Measurements from ENCODE around the gene BCL2L15. TPM values are rescaled to one million over a fixed set of nuclear protein-coding genes. Genes with fewer than 3 reads are reported as not detected.

The BCL2L15 gene
- total and polyA plus RNA-seq, 2 of the 8 experiments (the other 6 are each of a cell fraction or from before 2014, with no cell fraction given) = 0.32 to 0.36 TPM

GRCh38 chr1:113930499-113931161, 43.2 kb upstream of the BCL2L15 start:
- H3K27me3 ChIP-seq (replicated peaks in 1 of 4; ENCODE audit: control insufficient read depth in 3 of 4, extremely low read depth in 1 of 4, insufficient read depth in 3 of 4, low read length in 3 of 4) = no peaks in the 10 kb centered on the region
- peak overlapping the region; percentile 91 to 99 (median 94) for H3K4me3 ChIP-seq (ENCODE audit: extremely low read depth in 1 of 4, insufficient read depth in 2 of 4, low read depth in 3 of 4, low read length in 4 of 4)
- H2AK5ac ChIP-seq (ENCODE audit: low read depth, low read length) = no peak overlapping the region
- 11% methylated on average over 8 of the region's 8 CpGs; no CpG with 5 or more reads in 1 of the 2 experiments for WGBS, 2 experiments (ENCODE audit: extremely low coverage in 1 of 2, insufficient coverage in 1 of 2, insufficient read length in 1 of 2, insufficient replicate concordance in 2 of 2, low coverage in 1 of 2, low lambda C conversion rate in 2 of 2, missing lambda C conversion rate in 1 of 2)
- peaks cover 12% of the 10 kb centered on the region for H3K23me2 ChIP-seq (ENCODE audit: low read depth, low read length)
- no peak overlapping the region for H2AFZ ChIP-seq (ENCODE audit: low read length)
- no peak for DNase-seq (ENCODE audit: low read depth in 1 of 2, low spot score in 2 of 2)
- peaks cover 0 to 7% of the 10 kb centered on the region in 2 experiments for H4K20me1 ChIP-seq (replicated peaks in 1 of 2; ENCODE audit: control insufficient read depth in 1 of 2, insufficient read depth in 2 of 2, low read length in 2 of 2)
- H3K9ac ChIP-seq (replicated peaks in 1 of 4; ENCODE audit: extremely low read depth in 1 of 4, low read depth in 3 of 4, low read length in 3 of 4) = peak overlapping the region in 2 of 4 experiments; percentile 54 to 83; a peak in 4 of 7 replicates
- POLR2A ChIA-PET (ENCODE audit: partially characterized antibody) = interaction anchor here (0.6 to 4.4 kb wide), 6 partner anchors 9 to 171 kb away, joined by 3 to 66 read pairs (median 6); partner anchors contain the start of genes AP4B1, DCLRE1B and PHTF1
- CTCF ChIA-PET (ENCODE audit: partially characterized antibody) = interaction anchor here (0.8 to 4.5 kb wide), 6 partner anchors 8 to 1546 kb away, joined by 3 to 20 read pairs (median 4); partner anchors contain the start of genes AP4B1 and DCLRE1B
- H3K36me3 ChIP-seq (ENCODE audit: control insufficient read depth in 2 of 4, insufficient read depth in 4 of 4, low read length in 3 of 4) = no peaks in the 10 kb centered on the region
- H4K8ac ChIP-seq (ENCODE audit: extremely low read depth, insufficient read depth, low read length) = no peak overlapping the region
- no peak overlapping the region for H3K23ac ChIP-seq (ENCODE audit: insufficient read length)
- no peak overlapping the region for H2BK20ac ChIP-seq (ENCODE audit: low read length)
- H3K79me2 ChIP-seq (ENCODE audit: control insufficient read depth in 1 of 2, insufficient read depth in 2 of 2, low read length in 2 of 2) = peaks cover 16 to 57% of the 10 kb centered on the region in 2 experiments
- H2BK120ac ChIP-seq (replicated peaks; ENCODE audit: low read depth, low read length) = no peak overlapping the region
- no peak overlapping the region for H2BK12ac ChIP-seq (ENCODE audit: low read depth, low read length)
- peak overlapping the region; percentile 84 to 85 for H3K4me2 ChIP-seq (ENCODE audit: insufficient read depth in 1 of 2, low read depth in 2 of 2, low read length in 2 of 2)
- H3K18ac ChIP-seq (ENCODE audit: extremely low read depth, low read length) = no peak overlapping the region
- H3K56ac ChIP-seq (replicated peaks; ENCODE audit: insufficient read length, low read depth, low read length) = no peak overlapping the region
- no peak overlapping the region for H2BK15ac ChIP-seq (ENCODE audit: low read length)
- H3K27ac ChIP-seq (ENCODE audit: low read depth, low read length) = no peak overlapping the region
- TF ChIP-seq SAP30 (IDR thresholded peaks at IDR 0.05; ENCODE audit: insufficient read depth, insufficient replicate concordance, low read length) = peak; percentile 3
- TF ChIP-seq, protein P1, sequence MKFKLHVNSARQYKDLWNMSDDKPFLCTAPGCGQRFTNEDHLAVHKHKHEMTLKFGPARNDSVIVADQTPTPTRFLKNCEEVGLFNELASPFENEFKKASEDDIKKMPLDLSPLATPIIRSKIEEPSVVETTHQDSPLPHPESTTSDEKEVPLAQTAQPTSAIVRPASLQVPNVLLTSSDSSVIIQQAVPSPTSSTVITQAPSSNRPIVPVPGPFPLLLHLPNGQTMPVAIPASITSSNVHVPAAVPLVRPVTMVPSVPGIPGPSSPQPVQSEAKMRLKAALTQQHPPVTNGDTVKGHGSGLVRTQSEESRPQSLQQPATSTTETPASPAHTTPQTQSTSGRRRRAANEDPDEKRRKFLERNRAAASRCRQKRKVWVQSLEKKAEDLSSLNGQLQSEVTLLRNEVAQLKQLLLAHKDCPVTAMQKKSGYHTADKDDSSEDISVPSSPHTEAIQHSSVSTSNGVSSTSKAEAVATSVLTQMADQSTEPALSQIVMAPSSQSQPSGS (IDR thresholded peaks at IDR 0.05; ENCODE audit: low read length) = no peak
- H3K4me1 ChIP-seq (replicated peaks in 1 of 4; ENCODE audit: control insufficient read depth in 3 of 4, insufficient read depth in 4 of 4, low read length in 3 of 4) = peaks cover 0 to 4% (median under 1%) of the 10 kb centered on the region in 4 experiments; a peak in 4 of 7 replicates
- no peak for FAIRE-seq
- no peak overlapping the region for H4K91ac ChIP-seq (replicated peaks; ENCODE audit: insufficient read length, low read length)
- no peak overlapping the region for H3K14ac ChIP-seq (ENCODE audit: insufficient read length)
- no peak overlapping the region for H2BK5ac ChIP-seq (ENCODE audit: low read depth, low read length)
- H3K4ac ChIP-seq (replicated peaks; ENCODE audit: insufficient read length, low read depth, low read length) = no peak overlapping the region
- no peak overlapping the region for H4K5ac ChIP-seq (ENCODE audit: insufficient read length, low read depth, low read length)
- peaks cover 5% of the 10 kb centered on the region for H3K79me1 ChIP-seq (ENCODE audit: low read depth, low read length)
- H3K9me3 ChIP-seq (ENCODE audit: insufficient read depth in 2 of 2, low read depth in 1 of 2, low read length in 1 of 2) = no peaks in the 10 kb centered on the region
